Mesenchymal stem cell (in vitro differentiated cells and primary cell): Measurements from ENCODE around the gene TTC21B.
"Not testable (repeated sequence)": the region's sequence is repeated elsewhere in the genome, so short reads cannot be mapped to it uniquely, and the experiment has no call there.

ENCODE experiments used
- DNase-seq: peaks from one replicate; pipeline ENCODE4 v3.0.0-alpha.2; 2013
- H2AFZ ChIP-seq: one replicate; pipeline ENCODE4 v1.6.1; 2013; ENCODE audit warnings: low read depth, mild to moderate bottlenecking, control low read depth, inconsistent platforms, low read length, moderate library complexity
- H2AK5ac ChIP-seq: 2 replicates; pipeline ENCODE4 v1.6.1; 2013; ENCODE audit warnings: low read length, moderate library complexity, mild to moderate bottlenecking, inconsistent platforms; ENCODE audit not compliant: severe bottlenecking
- H2BK120ac ChIP-seq: one replicate; pipeline ENCODE4 v1.6.1; 2013; ENCODE audit warnings: low read depth, mild to moderate bottlenecking, inconsistent platforms, low read length, moderate library complexity
- H2BK12ac ChIP-seq, 2 experiments: one replicate each; pipeline ENCODE4 v1.6.1; 2013; ENCODE audit warnings: inconsistent platforms in 2 of 2, low read length in 2 of 2, mild to moderate bottlenecking in 2 of 2, moderate library complexity in 2 of 2, control low read depth in 1 of 2
- H2BK15ac ChIP-seq: one replicate; pipeline ENCODE4 v1.6.1; 2013; ENCODE audit warnings: mild to moderate bottlenecking, low read depth, inconsistent platforms; ENCODE audit not compliant: poor library complexity, severe bottlenecking
- H2BK5ac ChIP-seq: 2 replicates; pipeline ENCODE4 v1.6.1; 2013; ENCODE audit warnings: low read depth, mild to moderate bottlenecking, low read length, control low read depth, inconsistent platforms; ENCODE audit not compliant: poor library complexity, severe bottlenecking
- H3K14ac ChIP-seq, 2 experiments: one replicate each; pipeline ENCODE4 v1.6.1; 2013; ENCODE audit warnings: inconsistent platforms in 2 of 2, low read length in 2 of 2, control low read depth in 1 of 2, mild to moderate bottlenecking in 1 of 2, moderate library complexity in 1 of 2
- H3K18ac ChIP-seq, 2 experiments: one replicate each; pipeline ENCODE4 v1.6.1; 2013; ENCODE audit warnings: inconsistent platforms in 2 of 2, low read length in 2 of 2, control low read depth in 1 of 2, low read depth in 1 of 2, mild to moderate bottlenecking in 1 of 2
- H3K23ac ChIP-seq, 2 experiments: one replicate each; pipeline ENCODE4 v1.6.1; 2013; ENCODE audit warnings: inconsistent platforms in 2 of 2, low read length in 2 of 2, mild to moderate bottlenecking in 2 of 2, moderate library complexity in 2 of 2, control low read depth in 1 of 2
- H3K27ac ChIP-seq: 2 replicates; pipeline ENCODE4 v1.5.1; 2013; ENCODE audit warnings: mild to moderate bottlenecking, moderate library complexity, low read length, control low read depth, inconsistent platforms; ENCODE audit not compliant: poor library complexity, severe bottlenecking
- H3K27me3 ChIP-seq, 2 experiments: 2 replicates each; pipeline versions ENCODE4 v1.6.1 to v1.7.0; 2013; ENCODE audit warnings: low read length in 2 of 2, mild to moderate bottlenecking in 2 of 2, moderate library complexity in 2 of 2, control low read depth in 1 of 2, inconsistent platforms in 1 of 2; ENCODE audit not compliant: control insufficient read depth in 1 of 2, insufficient read depth in 1 of 2
- H3K36me3 ChIP-seq, 2 experiments: 2 replicates each; pipeline versions ENCODE4 v1.6.1 to v1.7.0; 2013; ENCODE audit warnings: low read length in 2 of 2, control low read depth in 1 of 2, inconsistent platforms in 1 of 2, low read depth in 1 of 2, mild to moderate bottlenecking in 1 of 2; ENCODE audit not compliant: insufficient read depth in 2 of 2, control insufficient read depth in 1 of 2
- H3K4ac ChIP-seq, 2 experiments: one replicate each; pipeline ENCODE4 v1.6.1; 2013; ENCODE audit warnings: inconsistent platforms in 2 of 2, low read length in 2 of 2, mild to moderate bottlenecking in 2 of 2, moderate library complexity in 2 of 2, control low read depth in 1 of 2, low read depth in 1 of 2
- H3K4me1 ChIP-seq: 2 replicates; pipeline ENCODE4 v1.6.1; 2013; ENCODE audit warnings: low read depth, low read length, control low read depth; ENCODE audit not compliant: control insufficient read depth, insufficient read depth
- H3K4me2 ChIP-seq: 2 replicates; pipeline ENCODE4 v1.6.1; 2013; ENCODE audit warnings: low read length, mild to moderate bottlenecking, inconsistent platforms; ENCODE audit not compliant: poor library complexity, severe bottlenecking
- H3K4me3 ChIP-seq, 2 experiments: 2 replicates each; pipeline versions ENCODE4 v1.5.1 to v1.7.0; 2013; ENCODE audit warnings: low read length in 2 of 2, mild to moderate bottlenecking in 2 of 2, control low read depth in 1 of 2, low read depth in 1 of 2; ENCODE audit not compliant: insufficient read depth in 1 of 2
- H3K79me1 ChIP-seq: replicated peaks from 2 replicates; pipeline ENCODE4 v1.6.1; 2013; ENCODE audit warnings: mild to moderate bottlenecking, control low read depth, low read length, inconsistent platforms; ENCODE audit not compliant: poor library complexity, severe bottlenecking
- H3K9ac ChIP-seq: 2 replicates; pipeline ENCODE4 v1.7.0; 2013; ENCODE audit warnings: mild to moderate bottlenecking, low read length, moderate library complexity
- H3K9me3 ChIP-seq: 2 replicates; pipeline ENCODE4 v1.7.0; 2013; ENCODE audit warnings: mild to moderate bottlenecking, low read length; ENCODE audit not compliant: control insufficient read depth
- H4K8ac ChIP-seq: one replicate; pipeline ENCODE4 v1.6.1; 2013; ENCODE audit warnings: inconsistent platforms, mild to moderate bottlenecking, low read length, moderate library complexity
- H4K91ac ChIP-seq: one replicate; pipeline ENCODE4 v1.6.1; 2013; ENCODE audit warnings: mild to moderate bottlenecking, low read length, inconsistent platforms
- WGBS: methylation state at CpG from one replicate; pipeline ENCODE4 v1.1.7; 2013; ENCODE audit warnings: mixed read lengths; 5-methylcytosine and 5-hydroxymethylcytosine counted together

The TTC21B gene

GRCh38 chr2:165985120-165985519 lies 31.5 kb upstream of the TTC21B start:
- Histone ChIP-seq H3K4me3 (no peak overlapping the region), H3K36me3 (no peaks in the 10 kb centered on the region), H3K27ac (no peak overlapping the region), H2AK5ac (no peak overlapping the region), H2BK120ac (no peak overlapping the region), H3K4me1 (no peaks in the 10 kb centered on the region), H3K23ac (no peak overlapping the region), H3K18ac (no peak overlapping the region), H3K9me3 (no peaks in the 10 kb centered on the region), H3K4ac (no peak overlapping the region), H3K27me3 (no peaks in the 10 kb centered on the region), H2BK12ac (no peak overlapping the region), H3K14ac (no peak overlapping the region), H4K91ac (no peak overlapping the region), H2BK5ac (no peak overlapping the region), H3K9ac (no peak overlapping the region), H4K8ac (no peak overlapping the region), H3K4me2 (no peak overlapping the region), H2BK15ac (no peak overlapping the region), H3K79me1 (no peaks in the 10 kb centered on the region), H2AFZ (no peak overlapping the region)
- no peak for DNase-seq

- not testable (repeated sequence) for H3K4me2 ChIP-seq, H3K14ac ChIP-seq, H3K18ac ChIP-seq, H2AK5ac ChIP-seq, H4K91ac ChIP-seq, H2BK5ac ChIP-seq, H2BK120ac ChIP-seq, H3K27me3 ChIP-seq, H3K4ac ChIP-seq, H2BK15ac ChIP-seq, H4K8ac ChIP-seq, H3K23ac ChIP-seq, H3K4me3 ChIP-seq, H3K36me3 ChIP-seq, H2AFZ ChIP-seq, H3K4me1 ChIP-seq, DNase-seq, H3K27ac ChIP-seq, H2BK12ac ChIP-seq, H3K79me1 ChIP-seq, H3K9ac ChIP-seq, H3K9me3 ChIP-seq
Observed at GRCh38 chr2:165972161-165972560, 18.6 kb upstream of the TTC21B start.

GRCh38 chr2:165970663-165971062 lies 17.1 kb upstream of the TTC21B start:
- no peak overlapping the region for H2BK120ac ChIP-seq
- no peak overlapping the region for H3K27ac ChIP-seq
- H3K9ac ChIP-seq = no peak overlapping the region
- WGBS = no CpG with 5 or more reads among the region's 1 CpG
- H3K79me1 ChIP-seq = no peaks in the 10 kb centered on the region
- no peak overlapping the region for H2BK15ac ChIP-seq
- H3K18ac ChIP-seq = no peak overlapping the region
- H3K14ac ChIP-seq = peak overlapping the region in 1 of 2 experiments; percentile 41
- H2BK12ac ChIP-seq = no peak overlapping the region
- no peaks in the 10 kb centered on the region for H3K9me3 ChIP-seq
- no peaks in the 10 kb centered on the region for H3K4me1 ChIP-seq
- H2BK5ac ChIP-seq = no peak overlapping the region
- no peak overlapping the region for H3K4ac ChIP-seq
- no peak overlapping the region for H4K8ac ChIP-seq
- H3K4me3 ChIP-seq = no peak overlapping the region
- H3K23ac ChIP-seq = no peak overlapping the region
- H3K36me3 ChIP-seq = no peaks in the 10 kb centered on the region
- H4K91ac ChIP-seq = no peak overlapping the region
- no peak overlapping the region for H2AK5ac ChIP-seq
- H3K27me3 ChIP-seq = no peaks in the 10 kb centered on the region
- no peak overlapping the region for H2AFZ ChIP-seq
- H3K4me2 ChIP-seq = no peak overlapping the region
- DNase-seq = no peak

- Histone ChIP-seq H2BK5ac (no peak overlapping the region), H3K4ac (no peak overlapping the region), H3K14ac (no peak overlapping the region), H3K9ac (no peak overlapping the region), H2BK15ac (no peak overlapping the region), H2AK5ac (no peak overlapping the region), H3K4me1 (no peaks in the 10 kb centered on the region), H3K23ac (no peak overlapping the region), H4K91ac (no peak overlapping the region), H2BK120ac (no peak overlapping the region), H3K36me3 (no peaks in the 10 kb centered on the region), H3K27ac (no peak overlapping the region), H2BK12ac (no peak overlapping the region), H2AFZ (no peak overlapping the region), H3K9me3 (no peaks in the 10 kb centered on the region), H3K79me1 (no peaks in the 10 kb centered on the region), H3K18ac (no peak overlapping the region), H3K4me3 (no peak overlapping the region), H4K8ac (no peak overlapping the region), H3K27me3 (no peaks in the 10 kb centered on the region), H3K4me2 (no peak overlapping the region)
- WGBS = no CpG with 5 or more reads among the region's 2 CpGs
- DNase-seq = no peak
Observed at GRCh38 chr2:165969227-165969626, 15.7 kb upstream of the TTC21B start.
